ENCODE data around the gene PGPEP1.

GRCh38 chr19:18333680-18334079 lies 6.7 kb upstream of the PGPEP1 start:
- TF ChIP-seq CTCF (IDR thresholded peaks at IDR 0.05) (no peak), POLR2A (IDR thresholded peaks at IDR 0.05) (no peak)

Data from right lobe of liver (tissue), 4 donors.